ENCODE data around the gene COPG2. TPM values are rescaled to one million over a fixed set of nuclear protein-coding genes. Genes with fewer than 3 reads are reported as not detected.
A peak's percentile ranks its signal among the peaks of the same experiment; 100 is the strongest.

COPG2 gene
- polyA plus RNA-seq, 2 of the 4 experiments (the other 2 are of a cell fraction): 17.1 to 39.5 TPM

DNA sequence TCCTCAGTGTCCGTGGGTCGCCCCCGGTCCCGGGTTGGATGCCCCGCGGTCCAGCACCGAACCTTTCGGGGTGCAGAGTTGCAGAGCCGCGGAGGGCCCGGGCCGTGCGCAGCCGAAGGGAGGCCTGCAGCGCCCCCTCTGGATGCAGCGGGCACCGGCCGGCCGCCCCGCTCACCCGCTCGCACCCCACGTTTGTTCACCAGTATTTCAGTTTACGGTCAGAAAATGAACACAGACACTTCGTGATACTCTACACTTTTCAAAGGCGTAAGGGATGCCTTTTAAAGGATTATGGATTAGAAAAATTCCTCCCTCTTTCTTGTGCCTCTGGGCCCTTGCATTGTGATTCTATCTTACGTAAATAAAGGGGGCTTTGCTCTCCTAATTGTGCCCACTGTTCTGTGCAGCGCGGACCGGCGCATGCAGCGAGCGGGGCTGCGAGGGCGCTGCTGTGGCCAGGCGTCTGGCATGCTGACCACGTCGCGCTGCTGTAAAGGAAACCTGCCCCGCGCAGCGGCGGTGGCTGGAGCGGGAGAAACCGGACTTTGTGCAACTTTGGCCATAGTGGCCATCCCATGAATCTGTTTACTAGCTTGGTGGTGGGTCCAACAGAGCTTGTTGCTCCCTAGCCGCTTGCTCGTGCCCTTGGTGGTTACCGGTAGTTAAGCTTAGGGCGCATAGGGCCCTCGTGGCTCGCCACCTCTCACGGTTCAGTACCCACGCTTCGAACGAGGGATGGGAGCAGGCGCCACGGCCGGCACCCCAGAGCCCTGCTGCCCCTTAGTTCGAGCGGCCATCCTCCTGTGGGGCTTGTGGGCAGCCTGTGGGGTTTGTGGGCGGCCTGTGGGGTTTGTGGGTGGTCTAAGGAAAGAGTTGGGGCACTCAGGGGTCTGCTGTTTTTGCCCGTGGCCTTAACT, 177.4 kb downstream of the COPG2 start (continued):
- no peak for TF ChIP-seq EHF (CRISPR knock-in tag; IDR thresholded peaks at IDR 0.05)
- TF ChIP-seq KDM1A (IDR thresholded peaks at IDR 0.05; ENCODE audit: low read depth): no peak
- TF ChIP-seq EP300 (IDR thresholded peaks at IDR 0.05): no peak
- TF ChIP-seq JUNB (IDR thresholded peaks at IDR 0.05): no peak
- no peak for TF ChIP-seq TFCP2L1 (CRISPR knock-in tag; IDR thresholded peaks at IDR 0.05)
- TF ChIP-seq KDM5A (IDR thresholded peaks at IDR 0.05): no peak
- no peak for TF ChIP-seq ZC3H11A (IDR thresholded peaks at IDR 0.05)
- TF ChIP-seq, protein P1, sequence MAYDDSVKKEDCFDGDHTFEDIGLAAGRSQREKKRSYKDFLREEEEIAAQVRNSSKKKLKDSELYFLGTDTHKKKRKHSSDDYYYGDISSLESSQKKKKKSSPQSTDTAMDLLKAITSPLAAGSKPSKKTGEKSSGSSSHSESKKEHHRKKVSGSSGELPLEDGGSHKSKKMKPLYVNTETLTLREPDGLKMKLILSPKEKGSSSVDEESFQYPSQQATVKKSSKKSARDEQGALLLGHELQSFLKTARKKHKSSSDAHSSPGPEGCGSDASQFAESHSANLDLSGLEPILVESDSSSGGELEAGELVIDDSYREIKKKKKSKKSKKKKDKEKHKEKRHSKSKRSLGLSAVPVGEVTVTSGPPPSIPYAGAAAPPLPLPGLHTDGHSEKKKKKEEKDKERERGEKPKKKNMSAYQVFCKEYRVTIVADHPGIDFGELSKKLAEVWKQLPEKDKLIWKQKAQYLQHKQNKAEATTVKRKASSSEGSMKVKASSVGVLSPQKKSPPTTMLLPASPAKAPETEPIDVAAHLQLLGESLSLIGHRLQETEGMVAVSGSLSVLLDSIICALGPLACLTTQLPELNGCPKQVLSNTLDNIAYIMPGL (CRISPR knock-in tag; IDR thresholded peaks at IDR 0.05; ENCODE audit: borderline replicate concordance): no peak
- no peak for TF ChIP-seq HEYL (CRISPR knock-in tag; IDR thresholded peaks at IDR 0.05)
- TF ChIP-seq REST (IDR thresholded peaks at IDR 0.05): no peak
- no peak for TF ChIP-seq CBX2 (IDR thresholded peaks at IDR 0.05; ENCODE audit: borderline replicate concordance, low read depth)

DNA sequence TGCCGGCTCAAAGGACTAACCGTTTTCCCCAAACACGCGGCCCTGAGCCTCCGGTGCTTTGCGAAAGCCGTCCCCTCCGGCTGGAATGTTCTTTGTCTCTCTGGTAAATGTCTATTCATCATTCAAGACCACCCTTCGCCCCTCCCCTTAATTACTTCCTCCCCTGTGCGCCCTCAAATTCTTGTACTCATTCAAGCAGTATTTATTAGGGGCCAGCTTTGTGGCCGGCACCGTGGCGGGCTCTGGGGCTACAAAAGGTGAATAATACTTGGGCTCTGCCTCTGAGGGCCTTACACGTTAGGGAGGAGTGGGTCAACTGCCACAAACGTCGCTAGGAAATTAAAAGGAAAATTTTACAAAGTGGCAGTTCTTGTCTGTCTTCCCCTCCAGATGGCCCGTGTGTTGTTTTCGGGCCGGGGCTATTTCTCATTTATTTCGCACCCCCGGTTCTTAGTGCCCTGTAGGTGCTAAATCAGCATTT, 178.2 kb downstream of the COPG2 start:
- TF ChIP-seq ESRRA (IDR thresholded peaks at IDR 0.05; ENCODE audit: borderline replicate concordance, low read length) (no peak), NPAS2 (CRISPR knock-in tag; IDR thresholded peaks at IDR 0.05; ENCODE audit: borderline replicate concordance) (no peak), MYC (IDR thresholded peaks at IDR 0.05; ENCODE audit: borderline replicate concordance, low read length) (no peak), RAD21 (conservative IDR thresholded peaks at IDR 0.05 in 1 of 2, IDR thresholded peaks at IDR 0.05 in 1 of 2) (no peak), RNF2 (IDR thresholded peaks at IDR 0.05; ENCODE audit: borderline replicate concordance, low read depth) (no peak), EHF (CRISPR knock-in tag; IDR thresholded peaks at IDR 0.05) (no peak), FOSL2 (IDR thresholded peaks at IDR 0.05) (no peak), FOSL2 (CRISPR knock-in tag; IDR thresholded peaks at IDR 0.05) (no peak), KDM5A (IDR thresholded peaks at IDR 0.05) (no peak)
- TF ChIP-seq, protein P2, sequence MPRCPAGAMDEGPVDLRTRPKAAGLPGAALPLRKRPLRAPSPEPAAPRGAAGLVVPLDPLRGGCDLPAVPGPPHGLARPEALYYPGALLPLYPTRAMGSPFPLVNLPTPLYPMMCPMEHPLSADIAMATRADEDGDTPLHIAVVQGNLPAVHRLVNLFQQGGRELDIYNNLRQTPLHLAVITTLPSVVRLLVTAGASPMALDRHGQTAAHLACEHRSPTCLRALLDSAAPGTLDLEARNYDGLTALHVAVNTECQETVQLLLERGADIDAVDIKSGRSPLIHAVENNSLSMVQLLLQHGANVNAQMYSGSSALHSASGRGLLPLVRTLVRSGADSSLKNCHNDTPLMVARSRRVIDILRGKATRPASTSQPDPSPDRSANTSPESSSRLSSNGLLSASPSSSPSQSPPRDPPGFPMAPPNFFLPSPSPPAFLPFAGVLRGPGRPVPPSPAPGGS (IDR thresholded peaks at IDR 0.05): no peak
- TF ChIP-seq, protein P3, sequence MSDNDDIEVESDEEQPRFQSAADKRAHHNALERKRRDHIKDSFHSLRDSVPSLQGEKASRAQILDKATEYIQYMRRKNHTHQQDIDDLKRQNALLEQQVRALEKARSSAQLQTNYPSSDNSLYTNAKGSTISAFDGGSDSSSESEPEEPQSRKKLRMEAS (IDR thresholded peaks at IDR 0.05): no peak
- no peaks in the 10 kb centered on the region for H3K4me1 ChIP-seq
- DNase-seq (ENCODE audit: low read depth in 1 of 2, low spot score in 1 of 2): no peak
- H3K4me3 ChIP-seq: no peak overlapping the region
- no peak for ATAC-seq
- H3K27ac ChIP-seq: no peak overlapping the region
- 90% methylated on average over 21 of the region's 21 CpGs for WGBS (ENCODE audit: missing lambda C conversion rate)
- H3K4me2 ChIP-seq: peak overlapping the region; percentile 76
- H3K9me3 ChIP-seq: no peaks in the 10 kb centered on the region
- POLR2A ChIA-PET: no interaction called here
- no peak for FAIRE-seq
- CTCF ChIA-PET: no interaction called here

Measured in A549 (cell line).